RPMI8226 (cell line): ENCODE data around the gene DYSF.

Source experiments
- DNase-seq: peaks from one replicate; pipeline ENCODE4 v3.0.0-alpha.2; 2015

DYSF gene

GRCh38 chr2:71715241-71715750, 261.9 kb downstream of the DYSF start:
- no peak for DNase-seq

DNA sequence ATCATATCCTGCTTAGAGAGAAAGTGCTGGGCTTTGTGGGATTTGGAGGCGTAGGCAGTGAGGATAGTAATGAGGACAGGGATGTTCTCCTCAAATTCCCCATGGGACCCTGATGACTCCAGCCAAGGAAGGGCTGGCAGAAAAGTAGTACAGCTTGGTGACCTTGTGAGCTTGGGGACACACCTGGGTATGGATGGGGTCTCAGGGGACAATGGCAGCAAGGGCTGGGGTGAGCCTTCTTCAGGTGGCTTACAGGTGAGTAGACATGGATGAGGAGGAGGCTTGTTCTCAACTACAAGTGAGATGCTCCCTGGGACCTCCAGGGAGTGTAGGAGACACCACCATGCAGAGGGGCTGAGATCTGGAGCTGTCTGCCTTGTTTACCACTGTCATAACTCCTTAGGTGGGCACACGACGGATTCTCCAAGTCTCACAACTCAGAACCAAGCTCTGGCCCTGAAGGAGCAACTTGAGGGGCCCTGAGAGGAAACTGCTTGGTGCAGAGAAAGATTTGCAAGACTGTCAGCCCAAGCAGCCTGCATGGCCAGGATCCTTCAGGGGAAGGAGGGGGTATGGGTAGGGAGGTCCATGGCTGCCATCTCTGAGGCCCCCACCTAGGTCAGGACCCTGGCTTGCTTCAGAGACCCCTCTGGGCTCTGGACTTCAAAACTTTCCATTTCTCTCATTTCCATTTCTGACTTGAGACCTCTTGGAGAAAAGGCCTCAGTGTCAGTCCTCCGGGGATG, 262.8 kb downstream of the DYSF start:
- DNase-seq: no peak

DNA sequence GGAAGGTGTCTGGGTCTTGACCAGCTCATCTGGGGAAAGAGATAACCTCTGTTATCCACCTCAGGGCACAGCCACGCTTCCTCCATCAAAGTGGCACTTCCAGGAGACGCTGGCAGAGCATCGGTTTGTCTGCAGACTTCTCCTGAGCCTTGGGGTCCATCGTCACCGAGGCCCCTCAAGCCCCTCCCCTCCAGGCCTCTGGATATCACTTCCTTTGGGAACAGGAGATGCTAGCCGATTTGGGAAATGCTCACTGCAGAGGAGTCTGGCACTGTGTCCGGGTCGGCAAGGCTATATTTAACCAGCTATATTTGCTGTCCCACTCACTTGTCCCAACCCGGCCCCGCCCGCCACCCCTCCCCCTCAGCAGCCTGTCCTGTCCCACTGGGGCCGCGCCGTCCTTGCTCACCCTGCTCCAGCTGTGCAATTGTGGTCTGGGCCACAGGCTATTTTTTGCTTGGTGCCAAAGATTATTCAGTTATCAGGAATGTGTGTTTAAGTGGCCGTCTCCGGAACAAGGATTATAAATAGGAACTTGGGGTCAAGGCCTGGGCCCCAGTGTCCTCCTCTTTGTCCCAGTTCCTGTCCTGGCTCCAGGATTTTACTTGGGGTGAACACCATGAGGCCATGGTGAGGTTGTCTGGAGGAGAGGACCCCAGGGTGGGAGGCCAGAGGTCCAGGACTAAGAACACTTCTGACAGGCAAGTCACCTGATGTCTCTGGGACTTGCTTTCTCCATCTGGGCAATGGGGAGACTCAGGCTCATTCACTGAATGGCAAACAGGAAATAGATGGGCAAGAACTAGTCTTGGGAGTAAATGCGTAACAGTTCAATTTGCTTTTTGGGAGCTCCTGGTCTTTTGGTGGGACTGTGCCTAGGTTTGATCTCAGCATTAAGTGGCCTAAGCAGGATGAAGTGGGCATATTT, 263.6 kb downstream of the DYSF start:
- DNase-seq: no peak

DNA sequence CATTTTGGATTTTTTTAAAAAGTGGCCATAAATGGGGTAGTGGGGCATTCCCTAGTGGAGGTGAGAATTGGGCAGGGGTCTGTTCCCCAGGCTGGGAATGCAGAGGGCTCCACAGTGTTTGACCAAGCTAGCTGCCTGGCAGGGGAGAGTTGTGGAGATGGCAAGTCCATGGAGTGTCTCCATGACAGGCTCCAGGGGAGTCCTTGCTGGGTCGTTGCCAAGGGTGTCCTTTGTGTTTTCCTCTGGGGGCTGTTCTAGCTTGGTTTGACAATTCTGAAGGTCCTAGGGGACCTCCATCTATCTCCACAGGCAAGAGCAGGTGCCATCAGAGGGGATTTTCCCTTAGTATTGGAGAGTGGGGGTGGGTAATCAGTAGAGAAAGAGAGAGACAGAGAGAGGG, 265.3 kb downstream of the DYSF start:
- DNase-seq: no peak

GRCh38 chr2:71719520-71720282, 266.3 kb downstream of the DYSF start:
- DNase-seq: no peak

DNA sequence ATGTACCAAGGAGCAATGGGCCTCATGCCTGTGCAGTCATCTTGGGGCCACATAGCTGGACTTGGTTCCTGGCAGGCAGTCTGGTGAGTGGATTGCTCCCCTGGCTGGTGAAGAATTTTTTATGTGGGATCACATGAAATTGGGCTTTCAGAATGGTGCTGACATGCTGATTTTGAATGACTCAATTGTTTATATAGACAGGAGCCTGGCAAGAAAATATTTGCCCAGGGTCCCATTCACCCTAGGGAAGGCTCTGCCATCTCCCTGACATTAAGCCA, 266.9 kb downstream of the DYSF start:
- DNase-seq: no peak

GRCh38 chr2:71720596-71721361, 267.4 kb downstream of the DYSF start:
- no peak for DNase-seq

GRCh38 chr2:71721362-71721665, 268.0 kb downstream of the DYSF start:
- DNase-seq: no peak

- no peak for DNase-seq
These were observed 268.3 kb downstream of the DYSF start for GRCh38 chr2:71721669-71722068.

- DNase-seq: no peak
These were observed 268.9 kb downstream of the DYSF start for GRCh38 chr2:71722286-71722685.

- DNase-seq: no peak
These were observed 271.4 kb downstream of the DYSF start for GRCh38 chr2:71724793-71725192.

DNA sequence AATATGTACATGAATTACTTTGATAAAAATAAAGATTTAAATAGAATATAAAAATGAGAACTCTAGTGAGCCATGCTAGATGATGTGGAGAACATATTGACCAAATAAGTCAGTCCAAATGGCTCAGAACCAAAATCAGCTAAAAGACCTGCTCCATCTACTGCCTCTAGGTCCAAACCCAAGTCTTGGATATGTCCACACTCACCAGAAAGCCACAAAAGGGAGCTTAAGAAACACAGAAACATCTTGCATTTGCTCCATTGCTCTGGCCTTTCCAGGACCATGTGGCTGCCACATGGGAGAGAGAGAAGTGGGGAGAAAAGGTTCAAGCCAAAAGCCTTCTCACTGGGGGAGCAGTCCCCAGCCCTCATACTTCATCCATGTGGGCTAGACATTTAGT, 272.5 kb downstream of the DYSF start:
- no peak for DNase-seq

DNA sequence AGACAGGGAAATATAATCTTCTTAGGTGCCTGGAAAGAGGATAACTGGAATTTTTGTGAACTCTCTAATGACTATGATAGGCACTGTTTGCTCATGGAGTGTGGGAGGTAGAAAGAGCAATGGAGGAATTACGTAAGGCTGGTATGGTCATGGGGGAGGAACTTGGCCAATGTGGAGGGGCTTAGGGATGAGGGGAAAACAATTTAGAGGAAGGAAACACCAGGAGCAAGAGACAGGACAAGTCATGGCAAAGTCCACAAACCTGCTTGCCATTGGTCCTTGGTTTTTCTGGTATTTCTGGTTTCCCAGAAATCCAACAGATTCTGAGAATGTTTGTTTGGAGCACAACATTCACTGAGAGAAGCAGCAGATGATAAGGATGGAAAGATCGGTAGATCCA, 274.2 kb downstream of the DYSF start:
- DNase-seq: no peak

DNA sequence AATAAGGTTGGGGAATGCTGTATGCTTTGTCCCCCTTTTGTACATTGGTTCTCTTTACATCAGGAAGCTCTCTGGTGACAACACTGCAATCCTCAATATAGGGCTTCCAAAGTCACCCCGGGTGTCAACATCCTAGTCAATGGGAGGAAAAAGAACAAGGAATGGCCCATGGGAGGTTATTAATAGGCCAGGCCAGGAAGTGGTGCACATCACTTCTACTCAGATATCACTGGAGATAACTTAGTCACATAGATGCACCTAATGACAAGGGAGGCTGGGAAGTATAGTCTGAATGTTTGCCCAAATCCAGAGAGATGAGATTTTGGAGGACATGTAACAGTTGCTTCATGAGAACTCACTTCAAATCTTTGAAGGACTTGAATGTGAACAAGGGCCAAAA, 274.7 kb downstream of the DYSF start:
- no peak for DNase-seq

DNA sequence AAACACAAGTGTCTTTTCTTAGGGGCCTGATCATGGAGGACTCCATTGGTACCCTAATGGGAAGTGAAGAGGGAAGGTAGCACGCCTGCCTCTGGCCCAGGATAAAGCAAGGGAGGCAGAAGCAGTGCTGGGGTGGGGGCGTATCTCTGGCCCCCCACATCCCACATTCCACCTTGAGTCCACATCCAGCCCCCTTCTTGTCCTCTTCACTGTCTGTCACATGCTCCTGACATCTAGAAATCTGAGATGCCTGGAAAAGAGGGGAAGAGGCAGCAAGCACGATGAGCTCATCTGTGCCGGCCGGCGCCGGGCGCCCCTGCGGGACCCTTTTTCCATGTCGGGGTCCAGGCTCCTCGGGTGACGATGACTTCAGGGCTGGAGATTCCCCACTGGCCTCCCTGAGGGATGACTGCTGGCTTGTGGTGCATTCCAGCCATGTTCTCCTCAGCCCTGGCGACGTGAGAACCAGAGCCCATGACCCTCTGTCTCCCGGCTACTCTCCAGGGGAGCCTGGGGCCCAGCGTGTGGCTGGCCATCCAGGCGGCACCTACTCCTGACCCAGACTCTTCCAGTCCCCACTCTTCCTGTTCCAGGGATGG, 277.5 kb downstream of the DYSF start:
- no peak for DNase-seq

DNA sequence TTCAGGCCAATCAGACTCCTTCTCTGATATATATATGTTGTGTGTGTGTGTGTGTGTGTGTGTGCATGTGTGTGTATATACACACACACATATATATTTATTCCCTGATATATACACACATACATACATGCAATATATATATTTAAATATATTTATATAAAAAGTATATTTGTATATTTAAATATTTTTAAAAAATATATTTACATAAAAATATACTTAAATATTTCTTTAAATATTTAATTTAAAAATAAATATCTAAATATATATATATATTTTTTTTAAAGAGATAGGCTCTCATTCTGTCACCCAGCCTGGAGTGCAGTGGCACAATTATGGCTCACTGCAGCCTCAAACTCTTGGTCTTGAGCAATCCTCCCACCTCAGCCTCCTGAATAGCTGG, 281.3 kb downstream of the DYSF start:
- no peak for DNase-seq

- no peak for DNase-seq
These were observed 282.3 kb downstream of the DYSF start for GRCh38 chr2:71735676-71736075.
